DMS153 treated with DMSO at 0.1 percent for 48 hours (cell line): Measurements from ENCODE around the gene DMKN.

Experiments
- DNase-seq: peaks from one replicate; lab custom pipeline; 2025; ENCODE audit not compliant: unreplicated experiment; lab: John Stamatoyannopoulos, UW

DMKN gene

GRCh38 chr19:35528218-35529038 lies 15.0 kb upstream of the DMKN start, which contains the start of gene SBSN:
Gene SBSN, minus strand, starts transcription at chr19:35528311. Its CDS starts 30 bp downstream, at chr19:35528281.
- no peak for DNase-seq

GRCh38 chr19:35525873-35526272 lies 12.4 kb upstream of the DMKN start:
- DNase-seq = no peak

- no peak for DNase-seq
Observed at GRCh38 chr19:35524181-35524837, 10.9 kb upstream of the DMKN start.

GRCh38 chr19:35522745-35523327 lies 9.4 kb upstream of the DMKN start:
- no peak for DNase-seq

- DNase-seq = no peak
Observed at GRCh38 chr19:35521124-35521743, 7.8 kb upstream of the DMKN start.

GRCh38 chr19:35519291-35519690 lies 5.8 kb upstream of the DMKN start:
- DNase-seq = no peak

- DNase-seq = no peak
Observed at GRCh38 chr19:35518313-35518712, 4.9 kb upstream of the DMKN start.

- DNase-seq = no peak
Observed at GRCh38 chr19:35517342-35517741, 3.9 kb upstream of the DMKN start.

GRCh38 chr19:35516310-35516709 lies 2.9 kb upstream of the DMKN start:
- DNase-seq = no peak

- DNase-seq = no peak
Observed at GRCh38 chr19:35514282-35514809, 897 bp upstream of the DMKN start.

- DNase-seq = no peak
Observed at GRCh38 chr19:35512831-35513627, 420 bp downstream of the DMKN start.

- no peak for DNase-seq
Observed at GRCh38 chr19:35511337-35511736, 2.1 kb downstream of the DMKN start.

GRCh38 chr19:35510626-35510964 lies 2.9 kb downstream of the DMKN start:
- DNase-seq = no peak

- peak; percentile 48 for DNase-seq
Observed at GRCh38 chr19:35509861-35510625, 3.4 kb downstream of the DMKN start.

GRCh38 chr19:35509018-35509652 lies 4.3 kb downstream of the DMKN start:
- DNase-seq = no peak

GRCh38 chr19:35508129-35508528 lies 5.3 kb downstream of the DMKN start:
- no peak for DNase-seq

GRCh38 chr19:35507561-35507960 lies 5.9 kb downstream of the DMKN start:
- no peak for DNase-seq

- DNase-seq = no peak
Observed at GRCh38 chr19:35506011-35506410, 7.4 kb downstream of the DMKN start.

GRCh38 chr19:35502751-35503150 lies 10.7 kb downstream of the DMKN start:
- DNase-seq = no peak
